Brain microvascular endothelial cell (primary cell): ENCODE data around the gene XPNPEP2.

Experiments used
- DNase-seq: peaks from one replicate; pipeline ENCODE4 v3.0.0-alpha.2; 2020
- H3K27ac ChIP-seq: fragments of 250-450 bp; sonication (Bioruptor Pico); 2 replicates; pipeline ENCODE4 v1.5.1; 2020; ENCODE audit warnings: mild to moderate bottlenecking, moderate library complexity
- H3K27me3 ChIP-seq: fragments of 250-450 bp; sonication (Bioruptor Pico); replicated peaks from 2 replicates; pipeline ENCODE4 v1.5.1; 2020; ENCODE audit warnings: mild to moderate bottlenecking
- H3K36me3 ChIP-seq: fragments of 250-450 bp; sonication (Bioruptor Pico); replicated peaks from 2 replicates; pipeline ENCODE4 v1.5.1; 2020; ENCODE audit warnings: mild to moderate bottlenecking
- H3K4me3 ChIP-seq: 2 replicates; pipeline ENCODE4 v1.5.1; 2011; ENCODE audit warnings: low read depth, mild to moderate bottlenecking, control low read depth, low read length, moderate library complexity
- CTCF ChIP-seq: IDR thresholded peaks from 2 replicates; pipeline ENCODE4 v1.5.1; 2011; ENCODE audit warnings: low read depth, mild to moderate bottlenecking, moderate library complexity, low read length, control low read depth, inconsistent platforms; ENCODE audit errors: missing control alignments
- in situ Hi-C: cut with HindIII; loops from 2 replicates; pipeline ENCODE4 v1.10.0; 2017; ENCODE audit warnings: low sequenced_read_pairs, low pct_ligation_motif_present

Gene XPNPEP2

GRCh38 chrX:129755779-129756650, 17.2 kb downstream of the XPNPEP2 start:
- H3K27me3 ChIP-seq = no peaks in the 10 kb centered on the region
- in situ Hi-C loops = no loop called here
- TF ChIP-seq CTCF = no peak
- no peak for DNase-seq
- H3K27ac ChIP-seq = no peak overlapping the region
- H3K36me3 ChIP-seq = no peaks in the 10 kb centered on the region
- H3K4me3 ChIP-seq = no peak overlapping the region

GRCh38 chrX:129759576-129760061, 20.8 kb downstream of the XPNPEP2 start:
- in situ Hi-C loops = no loop called here
- DNase-seq = peak; percentile 57
- no peaks in the 10 kb centered on the region for H3K27me3 ChIP-seq
- no peak overlapping the region for H3K27ac ChIP-seq
- H3K4me3 ChIP-seq = no peak overlapping the region
- no peak for TF ChIP-seq CTCF
- H3K36me3 ChIP-seq = no peaks in the 10 kb centered on the region

- DNase-seq = no peak
- Histone ChIP-seq H3K4me3 (no peak overlapping the region), H3K27me3 (no peaks in the 10 kb centered on the region), H3K27ac (no peak overlapping the region), H3K36me3 (no peaks in the 10 kb centered on the region)
- in situ Hi-C loops = no loop called here
- no peak for TF ChIP-seq CTCF
Measured at GRCh38 chrX:129760155-129760554, 21.4 kb downstream of the XPNPEP2 start.

- no peak overlapping the region for H3K4me3 ChIP-seq
- no peaks in the 10 kb centered on the region for H3K27me3 ChIP-seq
- H3K36me3 ChIP-seq = no peaks in the 10 kb centered on the region
- no peak overlapping the region for H3K27ac ChIP-seq
- in situ Hi-C loops = no loop called here
- TF ChIP-seq CTCF = no peak
- no peak for DNase-seq
Measured at GRCh38 chrX:129760981-129761380, 22.2 kb downstream of the XPNPEP2 start.

- Histone ChIP-seq H3K27ac (no peak overlapping the region), H3K36me3 (no peaks in the 10 kb centered on the region), H3K27me3 (no peaks in the 10 kb centered on the region), H3K4me3 (no peak overlapping the region)
- TF ChIP-seq CTCF = no peak
- in situ Hi-C loops = no loop called here
- DNase-seq = no peak
Measured at GRCh38 chrX:129761596-129761995, 22.8 kb downstream of the XPNPEP2 start.

- Histone ChIP-seq H3K36me3 (no peaks in the 10 kb centered on the region), H3K4me3 (no peak overlapping the region), H3K27me3 (no peaks in the 10 kb centered on the region), H3K27ac (no peak overlapping the region)
- TF ChIP-seq CTCF = no peak
- in situ Hi-C loops = no loop called here
- DNase-seq = no peak
Measured at GRCh38 chrX:129762448-129762847, 23.7 kb downstream of the XPNPEP2 start.
